GM18517 (cell line): Measurements from ENCODE around the gene TP53I13.
A peak's percentile ranks its signal among the peaks of the same experiment; 100 is the strongest.
"Not testable (repeated sequence)": the region's sequence is repeated elsewhere in the genome, so short reads cannot be mapped to it uniquely, and the experiment has no call there.

ENCODE experiments used
- ATAC-seq: cut with Tn5 transposase; IDR thresholded peaks from one replicate; pipeline ENCODE4 v1.9.1; 2021; ENCODE audit warnings: mild to moderate bottlenecking, moderate library complexity; ENCODE audit not compliant: unreplicated experiment

TP53I13 gene, protein sequence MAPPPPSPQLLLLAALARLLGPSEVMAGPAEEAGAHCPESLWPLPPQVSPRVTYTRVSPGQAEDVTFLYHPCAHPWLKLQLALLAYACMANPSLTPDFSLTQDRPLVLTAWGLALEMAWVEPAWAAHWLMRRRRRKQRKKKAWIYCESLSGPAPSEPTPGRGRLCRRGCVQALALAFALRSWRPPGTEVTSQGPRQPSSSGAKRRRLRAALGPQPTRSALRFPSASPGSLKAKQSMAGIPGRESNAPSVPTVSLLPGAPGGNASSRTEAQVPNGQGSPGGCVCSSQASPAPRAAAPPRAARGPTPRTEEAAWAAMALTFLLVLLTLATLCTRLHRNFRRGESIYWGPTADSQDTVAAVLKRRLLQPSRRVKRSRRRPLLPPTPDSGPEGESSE

DNA sequence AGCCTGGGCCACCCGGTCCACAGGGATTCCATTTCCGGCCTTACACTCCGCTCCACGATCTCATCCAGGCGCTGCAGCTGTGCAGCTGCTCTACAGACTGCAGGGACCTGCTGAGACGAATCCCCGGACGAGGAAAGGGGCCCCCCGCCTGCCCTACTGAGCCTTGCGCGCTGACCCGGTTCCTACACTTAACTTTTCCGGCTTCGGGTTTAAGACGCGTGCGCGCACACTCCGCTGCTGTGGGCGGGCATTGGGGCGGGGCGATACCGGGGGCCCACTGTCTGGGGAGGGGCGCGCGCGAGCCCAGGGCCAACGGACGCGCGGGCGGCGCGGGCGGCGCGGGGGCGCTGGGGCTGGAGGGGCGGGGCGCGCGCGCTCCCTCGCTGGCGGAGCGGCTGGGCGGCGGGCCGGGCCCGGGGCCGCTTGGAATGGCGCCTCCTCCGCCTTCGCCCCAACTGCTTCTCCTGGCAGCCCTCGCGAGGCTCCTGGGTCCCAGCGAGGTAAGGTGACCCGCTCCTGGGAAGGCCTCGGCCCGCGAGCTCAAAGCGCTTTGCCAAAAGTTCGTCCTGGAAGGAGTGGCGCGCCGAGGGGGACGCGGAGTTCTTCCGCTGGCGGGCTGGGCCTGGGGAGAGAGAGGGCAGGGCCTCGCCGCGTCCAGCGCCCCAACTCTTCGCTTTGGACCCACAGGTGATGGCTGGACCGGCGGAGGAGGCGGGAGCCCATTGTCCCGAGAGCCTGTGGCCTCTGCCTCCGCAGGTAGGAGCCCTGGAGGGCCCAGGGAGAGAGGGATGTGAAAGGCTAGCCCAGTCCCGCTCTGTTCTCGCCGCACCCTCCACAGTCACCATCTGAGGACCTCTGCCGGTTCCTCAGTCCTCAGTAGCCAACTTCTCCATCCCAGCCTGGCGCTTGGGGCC is at the start of gene TP53I13:
TSS of gene TP53I13 (plus strand) at position 371 of the 914 bp plus-strand sequence. CDS start at position 429, 58 bp downstream.
- ATAC-seq = peak; percentile 24

DNA sequence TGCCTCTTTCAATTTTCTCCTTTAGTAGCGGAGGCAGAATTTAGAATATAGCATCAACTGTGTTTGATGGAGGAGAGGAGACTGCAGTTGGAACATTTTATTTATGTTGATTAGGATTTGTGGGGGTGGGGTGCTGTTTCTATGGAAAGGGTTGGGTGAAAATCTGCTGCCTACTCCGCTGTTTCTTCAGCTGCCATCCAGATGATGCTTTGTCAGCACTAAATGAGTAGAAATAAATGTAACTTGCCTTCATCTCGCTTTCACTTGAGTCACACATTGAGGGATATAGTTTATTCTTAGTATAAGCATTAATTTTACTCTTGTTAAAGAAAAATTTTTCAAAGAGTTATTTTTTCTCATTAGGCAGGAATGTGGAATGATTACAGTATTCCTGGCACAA is 43.8 kb upstream of the TP53I13 start:
- no peak for ATAC-seq

DNA sequence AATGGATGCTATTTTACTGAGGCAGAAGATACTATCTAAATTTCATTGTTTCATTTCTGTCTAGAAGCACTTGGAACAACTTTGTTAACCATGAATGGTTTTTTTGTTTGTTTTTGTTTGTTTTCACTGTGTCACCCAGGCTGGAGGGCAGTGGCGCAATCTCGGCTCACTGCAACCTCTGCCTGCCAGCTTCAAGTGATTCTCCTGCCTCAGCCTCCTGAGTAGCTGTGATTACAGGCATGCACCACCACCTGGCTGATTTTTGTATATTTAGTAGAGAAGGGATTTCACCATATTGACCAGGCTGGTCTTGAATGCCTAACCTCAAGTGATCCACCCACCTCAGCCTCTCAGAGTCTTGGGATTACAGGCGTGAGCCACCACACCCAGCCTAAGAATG is 42.2 kb upstream of the TP53I13 start:
- no peak for ATAC-seq

DNA sequence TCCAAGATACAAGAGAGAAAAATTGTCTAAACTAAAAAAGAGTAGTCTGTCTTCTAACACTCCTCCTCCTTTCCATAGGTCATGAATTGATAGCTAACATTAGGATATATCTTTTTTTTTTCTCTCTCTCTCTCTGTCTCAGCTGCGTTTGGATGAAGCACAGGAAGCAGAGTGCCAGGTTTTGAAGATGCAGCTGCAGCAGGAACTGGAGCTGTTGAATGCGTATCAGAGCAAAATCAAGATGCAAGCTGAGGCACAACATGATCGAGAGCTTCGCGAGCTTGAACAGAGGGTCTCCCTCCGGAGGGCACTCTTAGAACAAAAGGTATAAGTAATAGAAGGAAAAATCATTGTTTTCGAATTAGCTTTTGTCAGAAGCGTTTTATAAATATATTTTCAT is 34.5 kb upstream of the TP53I13 start:
- ATAC-seq = no peak

DNA sequence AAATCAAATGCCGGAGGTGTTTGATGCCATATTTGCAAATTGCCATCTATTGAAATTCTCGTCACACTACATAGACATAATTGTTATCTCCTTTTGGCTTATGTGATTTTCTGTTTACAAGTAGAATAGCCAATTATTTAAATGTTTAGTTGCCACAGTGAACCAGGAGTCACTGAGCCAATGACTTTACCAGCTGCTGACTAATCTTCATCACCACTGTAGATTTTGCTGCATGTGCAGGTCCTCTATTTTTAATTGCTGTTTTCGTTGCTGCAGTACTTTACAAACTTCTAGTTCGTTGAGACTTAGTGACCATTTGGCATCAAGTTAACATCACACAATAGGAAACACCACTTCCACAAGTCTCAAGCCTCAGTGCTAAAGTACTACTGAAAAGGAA is 24.4 kb upstream of the TP53I13 start:
- ATAC-seq = no peak

DNA sequence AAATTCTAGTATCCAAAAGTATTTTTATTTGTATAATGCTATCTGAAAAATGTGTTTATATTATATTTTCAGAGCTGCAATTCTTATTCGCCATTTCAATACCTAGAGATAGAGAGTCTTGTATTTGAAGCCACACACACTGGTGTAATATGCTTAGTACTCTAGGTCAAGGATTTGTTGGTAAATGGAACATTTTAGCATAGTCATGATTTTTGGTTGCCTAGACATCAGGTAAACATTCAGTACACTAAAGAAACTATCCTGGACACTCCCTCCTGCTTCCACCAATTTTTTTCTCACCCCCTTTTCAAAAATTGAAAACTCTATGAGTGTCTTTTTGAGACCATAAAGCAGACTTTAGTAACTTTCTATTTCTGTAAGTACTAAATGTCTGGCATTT is 22.4 kb upstream of the TP53I13 start:
- no peak for ATAC-seq

DNA sequence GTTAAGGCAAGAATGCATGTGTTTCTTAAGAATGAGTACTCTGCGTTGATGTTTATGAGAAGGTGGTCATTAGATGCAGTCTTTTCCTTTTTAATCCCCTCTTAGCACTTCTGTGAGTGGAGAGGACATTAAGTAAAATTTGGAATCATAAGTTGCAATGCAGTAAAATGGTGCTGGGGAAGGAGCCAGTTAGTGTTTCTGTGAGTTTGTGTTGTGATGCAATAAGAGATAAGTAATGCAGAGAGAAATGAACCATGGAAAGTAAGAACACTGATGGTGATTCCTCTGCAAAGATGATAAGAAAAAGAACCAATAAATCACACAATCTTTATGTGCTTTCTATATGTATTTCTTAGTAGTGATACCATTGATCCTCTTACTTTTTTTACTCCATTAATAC is 21.7 kb upstream of the TP53I13 start:
- ATAC-seq = no peak

DNA sequence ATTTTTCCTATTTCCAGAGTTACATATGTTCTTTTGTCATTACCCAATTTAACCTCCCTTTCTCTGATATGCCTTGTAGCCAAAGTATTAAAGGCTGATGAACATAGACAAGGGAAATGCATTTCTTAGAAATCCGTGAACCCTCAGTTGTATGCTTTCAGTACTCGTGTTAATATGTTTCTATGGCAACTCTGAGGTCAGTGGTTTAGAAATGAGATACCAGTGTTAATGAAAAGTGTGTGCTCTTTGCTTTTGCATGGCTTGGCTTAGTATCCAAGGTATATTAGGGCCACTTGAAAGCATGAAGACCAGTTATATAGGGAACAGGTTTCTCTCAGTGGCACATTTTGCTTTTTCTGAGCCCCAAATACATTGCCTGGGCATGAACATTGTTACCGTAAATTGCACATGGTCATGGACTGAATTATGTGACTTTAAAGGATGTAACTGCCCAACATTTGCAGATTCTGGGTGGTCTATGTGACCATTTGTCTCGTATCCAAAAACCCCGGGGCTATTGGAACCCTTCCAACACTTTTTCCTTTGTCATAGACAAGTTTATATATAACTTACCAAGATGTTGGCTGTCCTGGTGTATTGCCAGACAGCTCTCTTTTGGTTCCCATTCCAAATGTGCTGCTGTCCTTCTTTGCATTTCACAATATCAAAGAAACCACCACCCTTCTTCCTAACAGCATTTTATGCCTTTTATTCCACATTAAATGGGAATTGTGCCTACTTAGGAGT is 19.2 kb upstream of the TP53I13 start:
- no peak for ATAC-seq

DNA sequence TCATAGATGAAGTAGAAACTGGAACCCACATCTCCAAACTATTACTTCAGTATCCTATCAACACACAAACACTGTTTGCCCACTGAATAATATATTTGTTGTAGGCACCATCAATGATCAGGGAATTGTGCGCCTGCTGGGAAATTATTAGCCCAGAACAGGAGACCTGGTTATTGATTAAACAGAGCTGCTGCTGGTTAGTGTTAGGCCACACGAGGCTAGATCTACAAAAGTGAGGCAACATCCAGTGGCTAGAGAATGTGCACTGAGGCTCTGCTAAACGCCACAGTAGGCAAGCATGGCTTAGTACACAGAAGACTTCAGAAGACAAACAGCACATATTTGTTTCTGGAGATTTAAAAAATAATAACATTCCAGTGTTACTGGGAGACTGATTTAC is 12.7 kb upstream of the TP53I13 start:
- ATAC-seq = no peak

DNA sequence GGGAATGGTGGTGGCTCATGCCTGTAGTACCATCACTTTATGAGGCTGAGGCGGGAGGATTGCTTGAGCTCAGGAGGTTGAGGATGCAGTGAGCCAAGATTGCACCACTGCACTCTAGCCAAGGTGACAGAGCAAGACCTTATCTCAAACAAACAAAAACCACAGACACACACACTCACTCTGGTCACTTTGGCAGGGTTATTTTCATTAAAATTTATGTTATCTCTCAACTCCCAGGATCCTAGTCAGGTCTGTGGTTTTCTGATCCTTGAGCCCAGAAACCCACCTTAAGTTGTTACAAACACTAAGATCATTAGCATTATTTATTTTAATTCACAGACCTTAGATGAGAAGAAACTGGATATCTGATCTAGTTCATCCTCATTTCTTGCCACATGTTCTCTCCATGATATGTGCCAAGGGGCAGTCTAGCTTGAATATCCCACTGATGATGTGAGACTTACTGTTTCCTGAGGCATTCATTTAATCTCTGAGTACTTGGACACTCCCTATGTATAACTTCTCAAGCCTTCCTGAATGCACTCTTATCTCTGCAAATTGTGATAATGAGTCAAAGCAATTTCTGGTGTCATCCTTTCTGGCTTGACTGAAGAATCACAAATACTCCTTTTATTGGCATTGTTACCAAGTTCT is 11.3 kb upstream of the TP53I13 start:
- ATAC-seq = no peak

DNA sequence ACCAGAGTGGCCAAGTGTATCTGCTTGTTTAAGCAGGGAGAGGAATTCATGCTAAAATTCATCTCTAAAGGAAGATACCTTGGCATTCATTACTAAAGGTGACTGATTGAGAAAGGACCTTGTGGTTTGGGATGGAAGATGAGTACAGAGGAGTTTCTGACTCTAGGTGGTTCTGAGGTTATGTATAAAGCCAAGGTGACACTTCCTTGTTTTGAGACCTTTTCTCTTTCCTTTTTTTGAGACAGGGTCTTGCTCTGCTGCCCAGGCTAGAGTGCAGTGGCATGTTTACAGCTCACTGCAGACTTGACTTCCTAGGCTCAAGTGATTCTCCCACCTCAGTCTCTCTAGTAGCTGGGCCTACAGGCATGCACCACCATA is 10.8 kb upstream of the TP53I13 start:
- ATAC-seq = no peak

DNA sequence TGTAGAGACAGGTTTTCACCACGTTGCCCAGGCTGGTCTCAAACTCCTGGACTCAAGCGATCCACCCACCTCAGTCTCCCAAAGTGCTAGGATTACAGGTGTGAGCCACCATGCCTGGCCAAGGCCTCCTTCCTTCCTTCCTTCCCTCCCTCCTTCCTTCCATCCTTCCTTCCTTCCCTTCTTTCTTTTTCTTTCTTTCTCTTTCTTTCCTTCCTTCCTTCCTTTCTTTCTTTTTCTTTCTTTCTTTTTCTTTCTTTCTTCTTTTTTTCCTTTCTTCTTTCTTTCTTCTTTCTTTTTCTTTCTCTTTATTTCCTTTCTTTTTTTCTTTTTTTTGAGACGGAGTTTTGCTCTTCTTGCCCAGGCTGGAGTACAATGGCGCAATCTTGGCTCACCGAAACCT is 10.4 kb upstream of the TP53I13 start:
- ATAC-seq = not testable (repeated sequence)

DNA sequence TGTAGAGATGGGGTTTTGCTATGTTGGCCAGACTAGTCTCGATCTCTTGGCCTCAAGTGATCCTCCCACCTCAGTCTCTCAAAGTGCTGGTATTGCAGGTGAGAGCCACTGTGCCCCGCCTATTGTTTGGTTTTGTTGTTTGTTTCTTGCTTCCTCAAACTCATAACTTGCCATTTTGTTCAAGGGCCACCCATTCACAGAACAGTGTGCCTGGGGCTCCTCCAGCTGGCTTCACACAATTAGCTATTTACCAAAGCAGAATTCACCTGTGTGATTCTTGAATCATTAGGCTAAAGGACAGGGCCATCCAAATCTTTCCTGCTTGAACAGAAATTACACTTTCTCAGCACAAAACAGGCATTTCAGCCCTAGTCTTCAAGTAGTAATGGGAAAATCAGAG is 8.9 kb upstream of the TP53I13 start:
- no peak for ATAC-seq

DNA sequence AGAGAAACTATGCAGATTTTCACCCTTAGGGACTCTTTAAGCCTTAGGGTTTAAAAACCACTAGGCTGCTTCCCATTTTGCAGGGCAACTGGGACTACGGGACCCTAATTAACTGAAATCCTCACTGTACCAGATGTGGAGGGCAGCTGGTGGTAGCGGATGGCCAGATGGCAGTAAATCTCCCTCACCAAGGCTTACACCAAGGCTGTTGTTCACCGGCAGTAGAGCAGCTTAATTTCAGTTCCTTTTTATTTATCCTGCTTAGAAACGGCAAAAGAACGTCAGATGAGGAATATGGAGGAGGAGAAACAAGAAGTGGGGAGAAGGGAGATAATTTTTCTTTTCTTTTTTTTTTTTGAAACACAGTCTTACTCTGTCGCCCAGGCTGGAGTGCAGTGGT is 8.2 kb upstream of the TP53I13 start:
- ATAC-seq = no peak

DNA sequence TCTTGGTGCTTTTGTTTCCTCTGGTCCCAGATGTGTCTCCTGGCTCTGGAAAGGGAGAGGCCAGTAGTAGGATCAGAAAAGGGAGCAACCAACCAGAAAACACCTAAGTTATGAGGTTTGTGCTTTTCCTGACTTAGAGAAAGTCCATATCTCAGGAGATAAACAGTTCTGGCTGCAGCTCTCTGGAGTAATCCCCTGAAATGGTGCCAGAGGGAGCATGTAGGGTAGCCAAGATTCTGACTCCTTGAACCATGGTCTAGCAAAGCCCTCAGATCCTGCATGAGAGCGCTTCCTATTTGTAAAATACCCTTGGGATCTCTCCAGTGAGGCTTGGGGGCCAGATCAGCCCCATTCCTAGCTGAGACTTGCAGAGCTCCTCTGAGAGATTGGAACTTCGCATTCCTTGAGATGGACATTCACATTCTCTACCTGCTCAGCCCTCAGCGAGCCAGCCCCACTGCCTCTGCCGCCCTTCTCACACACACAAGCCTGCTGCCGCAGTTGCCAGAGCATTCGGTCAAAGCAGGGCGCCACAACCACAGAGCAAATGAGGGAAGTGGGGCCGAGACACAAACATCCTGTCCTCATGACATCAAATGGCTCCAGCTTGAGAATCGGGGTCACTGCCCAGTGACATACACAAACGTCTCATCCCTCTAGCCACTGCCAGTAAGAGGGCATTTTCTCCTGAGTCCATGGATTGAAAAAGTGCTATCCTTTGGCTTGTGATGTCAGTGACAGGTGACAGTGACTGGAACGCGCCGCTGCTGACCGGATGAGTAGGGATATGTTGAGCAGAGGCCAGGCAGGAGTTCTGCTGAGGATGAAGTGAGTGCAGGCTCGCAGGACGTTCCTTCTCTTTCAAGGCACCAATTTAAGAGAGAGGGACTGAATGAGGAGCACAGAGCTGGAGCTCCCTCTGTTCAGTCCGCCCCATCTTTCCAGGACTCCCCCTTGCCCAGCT is 6.7 kb upstream of the TP53I13 start:
- ATAC-seq = no peak

DNA sequence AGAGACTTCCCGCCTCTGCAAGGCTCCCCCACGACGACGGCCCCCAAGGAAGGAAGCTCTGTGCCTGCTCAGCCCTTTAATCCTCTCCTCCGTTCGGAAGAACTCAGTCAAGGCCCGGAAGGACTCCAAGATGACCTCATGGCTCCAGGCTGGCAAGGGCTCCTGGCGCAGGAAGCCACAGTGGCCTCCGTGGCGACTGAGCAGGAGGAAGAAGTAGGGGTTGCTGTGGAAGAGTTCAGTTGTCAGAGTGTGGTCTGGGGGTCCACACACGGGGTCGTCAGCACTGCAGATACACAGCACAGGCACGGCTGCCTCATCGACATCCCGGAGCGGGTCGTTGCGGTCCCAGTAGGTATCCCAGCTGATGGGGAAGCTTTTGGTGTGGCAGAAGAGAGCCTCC is 5.9 kb upstream of the TP53I13 start:
- no peak for ATAC-seq

DNA sequence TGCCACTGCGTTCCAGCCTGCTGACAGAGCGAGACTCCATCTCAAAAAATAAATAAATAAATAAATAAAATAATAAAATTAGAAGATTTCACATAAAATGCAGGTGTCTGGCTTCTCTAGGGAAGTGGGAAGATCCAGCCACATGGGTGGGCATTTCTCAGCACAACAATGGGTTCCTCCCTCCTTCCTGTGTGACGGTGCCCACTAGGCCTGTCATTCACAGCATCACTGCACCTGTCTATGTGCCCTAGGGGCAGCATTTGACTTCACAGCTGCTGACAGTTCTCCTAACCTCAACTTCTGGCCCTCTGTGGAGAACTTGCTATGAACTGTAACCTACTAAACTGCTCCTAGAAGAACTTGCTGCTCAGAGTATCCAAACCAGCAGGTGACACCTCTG is 4.7 kb upstream of the TP53I13 start:
- ATAC-seq = no peak

DNA sequence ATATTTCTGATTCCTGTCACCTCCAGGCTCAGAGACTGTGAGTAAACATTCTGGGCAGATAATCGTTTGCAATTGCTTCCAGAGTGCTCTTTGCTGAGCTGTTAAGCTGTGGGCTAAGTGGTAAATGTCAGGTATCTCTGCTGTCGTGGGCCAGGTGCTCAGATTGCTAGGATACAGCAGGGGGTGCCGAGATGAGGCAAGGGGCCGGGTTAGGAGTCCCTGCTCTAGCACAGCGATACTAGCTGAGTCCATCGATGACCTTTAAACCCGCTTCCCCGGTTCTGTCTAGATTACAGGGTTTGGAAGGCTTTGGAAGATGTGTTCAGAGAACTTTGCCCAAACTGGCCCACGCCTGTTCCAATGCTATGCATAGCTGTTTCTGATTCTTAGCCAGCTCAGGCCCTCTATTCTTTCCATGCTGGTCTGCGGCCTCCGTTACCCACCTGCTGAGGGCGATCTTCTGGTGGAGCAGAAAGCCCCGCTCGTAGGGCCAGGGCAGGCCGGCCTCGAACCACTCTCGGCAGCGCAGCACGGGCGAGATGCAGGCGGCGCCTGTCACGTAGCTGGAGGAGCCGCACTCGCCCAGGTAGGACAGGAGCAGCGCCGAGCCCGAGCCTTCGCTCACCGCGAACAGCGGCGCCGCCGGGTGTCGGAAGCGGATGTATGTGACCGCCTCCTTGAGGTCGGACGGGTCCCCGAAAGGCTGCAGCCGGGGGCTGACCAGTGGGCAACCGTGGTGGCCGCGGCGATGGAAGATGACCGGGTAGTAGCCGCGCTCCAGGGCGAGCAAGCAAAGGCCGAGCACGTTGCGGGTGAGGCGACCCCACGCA is 2.6 kb upstream of the TP53I13 start:
- peak; percentile 13 for ATAC-seq
